GM20431 (cell line): ENCODE data around the gene USP40.

ENCODE experiments used
- in situ Hi-C: fragments of 300-500 bp; cut with MseI, MboI; formaldehyde crosslinking; loops from one replicate; pipeline ENCODE4 v1.15.0; 2020; ENCODE audit warnings: low sequenced_read_pairs; ENCODE audit not compliant: unreplicated experiment

The USP40 gene

DNA sequence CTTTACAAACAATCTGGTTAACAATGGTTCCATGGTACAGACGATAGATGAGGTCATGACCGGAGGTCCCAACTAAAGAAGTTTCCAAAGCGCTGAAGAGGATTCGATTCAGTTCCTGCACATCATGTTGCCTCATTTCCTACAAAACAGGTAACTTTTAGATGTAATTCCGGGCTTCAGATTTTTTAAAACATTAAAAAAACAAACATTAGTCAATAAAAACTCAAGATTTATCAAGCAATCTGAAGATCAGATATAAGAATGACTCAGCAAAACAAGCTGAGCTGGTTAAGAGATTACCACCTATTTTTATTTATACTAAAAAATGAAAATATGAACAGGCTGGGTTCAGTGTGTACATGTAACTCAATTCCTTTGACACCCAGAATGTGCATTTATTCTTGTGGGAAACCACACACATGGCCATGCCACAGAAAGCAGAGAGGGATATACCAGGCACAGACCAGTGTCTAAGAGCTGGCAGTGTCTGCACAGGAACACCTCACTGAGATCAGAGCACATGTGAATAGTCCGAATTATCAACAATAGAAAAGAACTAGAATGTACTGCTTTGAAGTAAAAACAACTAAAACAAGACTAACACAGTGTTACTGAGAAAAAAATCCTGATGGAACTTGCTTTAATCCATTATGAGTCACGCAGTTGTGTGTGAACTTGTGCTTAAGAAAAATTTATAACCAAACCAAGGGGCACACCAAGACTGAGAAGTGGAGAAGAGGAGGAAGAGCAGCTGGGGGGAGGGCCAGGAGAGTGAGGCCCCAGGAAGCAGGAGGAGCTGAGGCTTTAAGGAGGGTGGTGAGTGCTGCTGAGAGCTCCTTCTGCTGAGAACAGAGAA is 9.5 kb downstream of the USP40 start:
- in situ Hi-C loops: no loop called here

DNA sequence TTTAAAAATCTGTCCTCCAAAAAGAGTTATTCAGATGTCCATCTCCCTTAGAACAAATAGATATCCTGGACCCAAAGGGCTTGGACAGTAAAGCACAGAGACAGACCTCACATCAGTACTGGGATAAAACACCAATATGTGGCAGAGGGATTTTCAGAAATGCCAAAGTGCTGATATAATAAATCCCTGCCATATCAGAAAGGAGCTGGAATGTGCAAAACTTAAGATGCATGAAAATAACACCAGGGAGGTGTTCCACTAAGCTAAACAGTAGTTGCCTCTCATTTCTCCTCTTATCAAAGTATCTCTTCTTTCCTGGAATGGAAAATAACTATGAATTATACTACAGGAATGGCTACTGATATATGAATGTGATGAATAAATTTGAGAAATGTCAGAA is 13.2 kb downstream of the USP40 start:
- in situ Hi-C loops: no loop called here

- in situ Hi-C loops: no loop called here
Observed at GRCh38 chr2:233551491-233551890, 15.1 kb downstream of the USP40 start.

GRCh38 chr2:233546774-233547173 is 19.8 kb downstream of the USP40 start:
- in situ Hi-C loops: no loop called here

GRCh38 chr2:233546101-233546500 is 20.5 kb downstream of the USP40 start:
- in situ Hi-C loops: no loop called here

- in situ Hi-C loops: no loop called here
Observed at GRCh38 chr2:233544200-233544610, 22.4 kb downstream of the USP40 start.

- in situ Hi-C loops: no loop called here
Observed at GRCh38 chr2:233542507-233542906, 24.1 kb downstream of the USP40 start.

- in situ Hi-C loops: no loop called here
Observed at GRCh38 chr2:233538741-233539140, 27.8 kb downstream of the USP40 start.

- in situ Hi-C loops: no loop called here
Observed at GRCh38 chr2:233535271-233535670, 31.3 kb downstream of the USP40 start.

- in situ Hi-C loops: no loop called here
Observed at GRCh38 chr2:233532971-233533370, 33.6 kb downstream of the USP40 start.

DNA sequence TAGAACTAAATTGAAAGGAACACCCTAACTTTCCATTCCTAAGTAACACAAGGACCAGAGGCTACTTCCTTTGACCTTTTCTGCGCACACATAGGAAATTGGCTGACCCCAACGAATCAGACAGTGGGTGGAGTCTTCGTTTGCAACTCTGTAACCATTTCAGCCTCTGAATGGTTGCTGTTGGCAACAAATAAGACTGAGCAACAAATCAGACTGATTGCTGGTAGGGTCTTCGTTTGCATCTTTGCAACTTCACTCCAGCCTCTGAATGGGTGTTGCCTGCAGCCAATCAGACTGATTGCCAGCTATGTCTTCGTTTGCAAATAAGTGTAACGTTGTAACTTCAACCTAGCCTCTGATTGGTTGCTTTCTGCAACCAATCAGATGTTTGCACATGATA is 34.6 kb downstream of the USP40 start:
- in situ Hi-C loops: no loop called here

GRCh38 chr2:233530381-233530780 is 36.2 kb downstream of the USP40 start:
- in situ Hi-C loops: no loop called here

DNA sequence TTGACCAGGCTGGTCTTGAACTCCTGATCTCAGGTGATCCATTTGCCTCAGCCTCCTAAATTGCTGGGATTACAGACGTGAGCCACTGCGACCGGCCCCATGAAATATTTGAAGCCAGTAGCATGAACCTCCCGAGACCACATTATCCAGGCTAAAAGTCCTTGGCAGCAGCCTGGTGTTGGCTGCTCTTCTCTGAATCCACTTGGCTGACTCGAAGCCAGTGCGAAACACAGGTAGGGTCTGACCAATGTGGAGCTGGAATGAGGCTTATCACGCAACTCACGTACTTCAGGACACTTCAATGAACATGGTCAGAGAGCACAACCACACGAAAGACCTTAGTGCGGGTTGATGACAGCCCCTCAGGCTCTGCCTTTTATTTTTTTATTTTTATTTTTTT is 38.4 kb downstream of the USP40 start:
- in situ Hi-C loops: no loop called here

GRCh38 chr2:233525791-233526190 is 40.8 kb downstream of the USP40 start:
- in situ Hi-C loops: no loop called here

- in situ Hi-C loops: no loop called here
Observed at GRCh38 chr2:233519787-233520611, 46.6 kb downstream of the USP40 start.

GRCh38 chr2:233513953-233514655 is 52.5 kb downstream of the USP40 start:
- in situ Hi-C loops: no loop called here

DNA sequence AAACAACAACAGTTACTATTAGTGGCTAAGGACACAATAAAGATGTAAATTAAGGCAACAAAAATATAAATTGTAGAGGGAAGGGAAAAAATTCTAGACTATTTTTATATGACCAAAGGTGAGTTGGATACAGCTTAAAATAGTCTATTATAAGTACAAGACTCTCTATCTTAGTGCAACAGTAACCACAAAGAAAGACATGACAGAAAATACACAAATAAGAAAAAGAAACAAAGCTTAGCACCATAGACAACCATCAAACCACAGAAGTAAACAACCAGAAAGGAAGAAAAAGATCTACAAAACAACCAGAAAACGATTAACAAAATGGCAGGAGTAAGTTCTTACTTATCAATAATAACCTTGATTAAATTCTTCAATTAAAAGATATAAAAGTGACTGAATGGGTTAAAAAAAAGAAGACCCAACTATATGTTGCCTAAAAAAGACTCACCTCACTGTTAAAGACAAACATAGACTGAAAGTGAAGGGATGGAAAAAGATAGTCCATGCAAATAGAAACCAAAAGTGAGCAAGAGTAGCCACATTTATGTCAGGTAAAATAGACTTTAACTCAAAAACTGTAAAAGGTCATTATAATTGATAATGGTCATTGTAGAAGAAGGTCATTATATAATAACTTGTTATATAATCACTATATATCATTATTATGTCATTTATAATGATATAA is 62.5 kb downstream of the USP40 start:
- in situ Hi-C loops: no loop called here

DNA sequence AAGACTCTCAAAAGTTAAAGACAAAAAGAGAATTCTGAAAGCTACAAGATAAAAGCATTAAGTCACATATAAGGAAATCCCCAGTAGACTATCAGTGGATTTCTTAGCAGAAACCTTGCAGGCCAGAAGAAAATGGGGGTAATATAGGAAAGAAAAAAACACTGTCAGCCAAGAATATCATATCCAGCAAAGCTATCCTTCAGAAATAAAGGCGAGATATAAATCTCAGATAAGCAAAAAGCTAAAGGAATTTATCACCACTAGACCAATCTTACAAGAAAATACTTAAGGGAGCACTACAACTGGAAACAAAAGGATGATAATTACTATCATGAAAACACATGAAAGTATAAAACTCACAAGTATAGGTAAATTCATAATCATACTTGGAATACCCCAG is 63.1 kb downstream of the USP40 start:
- in situ Hi-C loops: no loop called here

GRCh38 chr2:233501198-233502076 is 65.1 kb downstream of the USP40 start:
- in situ Hi-C loops: no loop called here
